ENCODE data around the gene SOX4.

The SOX4 gene

DNA sequence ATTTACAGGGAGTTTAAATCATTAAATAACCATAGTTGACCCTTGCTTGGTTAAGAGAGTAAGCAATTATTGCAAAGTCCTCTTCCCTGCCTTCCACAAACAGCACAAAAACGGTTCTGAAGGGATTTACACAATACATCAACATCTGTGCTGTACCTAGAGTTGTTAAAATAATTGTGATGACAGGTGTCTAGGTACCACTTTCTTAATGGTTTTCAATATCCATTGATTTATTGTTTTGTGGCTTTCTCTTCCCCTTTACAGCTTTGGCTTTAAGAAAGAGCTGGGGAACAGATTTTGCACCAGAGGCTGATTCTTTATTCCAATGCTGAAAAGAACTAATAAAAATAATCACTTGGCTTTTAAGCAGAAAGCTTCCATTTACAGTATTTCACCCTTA is 598 bp upstream of the SOX4 start:
- H3K9me3 ChIP-seq (ENCODE audit: control insufficient read depth, low read length) = no peaks in the 10 kb centered on the region
- H3K4me1 ChIP-seq (ENCODE audit: control insufficient read depth, insufficient read depth, low read length) = no peaks in the 10 kb centered on the region
- H3K27me3 ChIP-seq (ENCODE audit: control insufficient read depth, insufficient read depth, low read length, poor library complexity, severe bottlenecking) = no peaks in the 10 kb centered on the region
- H3K36me3 ChIP-seq (ENCODE audit: control insufficient read depth, insufficient read depth, low read length) = peaks cover 2% of the 10 kb centered on the region
- 13 to 18% methylated on average over 1 of the region's 1 CpG for WGBS, 2 experiments
- H3K4me3 ChIP-seq (ENCODE audit: insufficient read depth, low read depth, low read length) = peak overlapping the region; percentile 88
- no peak overlapping the region for H3K27ac ChIP-seq (ENCODE audit: insufficient read depth, low read depth, low read length, poor library complexity, severe bottlenecking)

DNA sequence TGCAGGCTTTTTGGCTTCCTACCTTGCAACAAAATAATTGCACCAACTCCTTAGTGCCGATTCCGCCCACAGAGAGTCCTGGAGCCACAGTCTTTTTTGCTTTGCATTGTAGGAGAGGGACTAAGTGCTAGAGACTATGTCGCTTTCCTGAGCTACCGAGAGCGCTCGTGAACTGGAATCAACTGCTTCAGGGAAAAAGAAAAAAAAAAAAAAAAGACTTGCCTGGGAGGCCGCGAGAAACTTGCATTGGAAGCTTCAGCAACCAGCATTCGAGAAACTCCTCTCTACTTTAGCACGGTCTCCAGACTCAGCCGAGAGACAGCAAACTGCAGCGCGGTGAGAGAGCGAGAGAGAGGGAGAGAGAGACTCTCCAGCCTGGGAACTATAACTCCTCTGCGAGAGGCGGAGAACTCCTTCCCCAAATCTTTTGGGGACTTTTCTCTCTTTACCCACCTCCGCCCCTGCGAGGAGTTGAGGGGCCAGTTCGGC is 420 bp downstream of the SOX4 start:
- no peaks in the 10 kb centered on the region for H3K9me3 ChIP-seq (ENCODE audit: control insufficient read depth, low read length)
- H3K27me3 ChIP-seq (ENCODE audit: control insufficient read depth, insufficient read depth, low read length, poor library complexity, severe bottlenecking) = no peaks in the 10 kb centered on the region
- 0 to 1% methylated on average over 19 of the region's 19 CpGs for WGBS, 2 experiments
- H3K27ac ChIP-seq (ENCODE audit: insufficient read depth, low read depth, low read length, poor library complexity, severe bottlenecking) = peak overlapping the region; percentile 87
- peaks cover 7% of the 10 kb centered on the region for H3K4me1 ChIP-seq (ENCODE audit: control insufficient read depth, insufficient read depth, low read length)
- peaks cover 4% of the 10 kb centered on the region for H3K36me3 ChIP-seq (ENCODE audit: control insufficient read depth, insufficient read depth, low read length)
- peak overlapping the region; percentile 88 for H3K4me3 ChIP-seq (ENCODE audit: insufficient read depth, low read depth, low read length)

DNA sequence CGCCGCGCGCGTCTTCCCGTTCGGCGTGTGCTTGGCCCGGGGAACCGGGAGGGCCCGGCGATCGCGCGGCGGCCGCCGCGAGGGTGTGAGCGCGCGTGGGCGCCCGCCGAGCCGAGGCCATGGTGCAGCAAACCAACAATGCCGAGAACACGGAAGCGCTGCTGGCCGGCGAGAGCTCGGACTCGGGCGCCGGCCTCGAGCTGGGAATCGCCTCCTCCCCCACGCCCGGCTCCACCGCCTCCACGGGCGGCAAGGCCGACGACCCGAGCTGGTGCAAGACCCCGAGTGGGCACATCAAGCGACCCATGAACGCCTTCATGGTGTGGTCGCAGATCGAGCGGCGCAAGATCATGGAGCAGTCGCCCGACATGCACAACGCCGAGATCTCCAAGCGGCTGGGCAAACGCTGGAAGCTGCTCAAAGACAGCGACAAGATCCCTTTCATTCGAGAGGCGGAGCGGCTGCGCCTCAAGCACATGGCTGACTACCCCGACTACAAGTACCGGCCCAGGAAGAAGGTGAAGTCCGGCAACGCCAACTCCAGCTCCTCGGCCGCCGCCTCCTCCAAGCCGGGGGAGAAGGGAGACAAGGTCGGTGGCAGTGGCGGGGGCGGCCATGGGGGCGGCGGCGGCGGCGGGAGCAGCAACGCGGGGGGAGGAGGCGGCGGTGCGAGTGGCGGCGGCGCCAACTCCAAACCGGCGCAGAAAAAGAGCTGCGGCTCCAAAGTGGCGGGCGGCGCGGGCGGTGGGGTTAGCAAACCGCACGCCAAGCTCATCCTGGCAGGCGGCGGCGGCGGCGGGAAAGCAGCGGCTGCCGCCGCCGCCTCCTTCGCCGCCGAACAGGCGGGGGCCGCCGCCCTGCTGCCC is 1.1 kb downstream of the SOX4 start:
- peaks cover 4% of the 10 kb centered on the region for H3K36me3 ChIP-seq (ENCODE audit: control insufficient read depth, insufficient read depth, low read length)
- H3K27me3 ChIP-seq (ENCODE audit: control insufficient read depth, insufficient read depth, low read length, poor library complexity, severe bottlenecking) = no peaks in the 10 kb centered on the region

DNA sequence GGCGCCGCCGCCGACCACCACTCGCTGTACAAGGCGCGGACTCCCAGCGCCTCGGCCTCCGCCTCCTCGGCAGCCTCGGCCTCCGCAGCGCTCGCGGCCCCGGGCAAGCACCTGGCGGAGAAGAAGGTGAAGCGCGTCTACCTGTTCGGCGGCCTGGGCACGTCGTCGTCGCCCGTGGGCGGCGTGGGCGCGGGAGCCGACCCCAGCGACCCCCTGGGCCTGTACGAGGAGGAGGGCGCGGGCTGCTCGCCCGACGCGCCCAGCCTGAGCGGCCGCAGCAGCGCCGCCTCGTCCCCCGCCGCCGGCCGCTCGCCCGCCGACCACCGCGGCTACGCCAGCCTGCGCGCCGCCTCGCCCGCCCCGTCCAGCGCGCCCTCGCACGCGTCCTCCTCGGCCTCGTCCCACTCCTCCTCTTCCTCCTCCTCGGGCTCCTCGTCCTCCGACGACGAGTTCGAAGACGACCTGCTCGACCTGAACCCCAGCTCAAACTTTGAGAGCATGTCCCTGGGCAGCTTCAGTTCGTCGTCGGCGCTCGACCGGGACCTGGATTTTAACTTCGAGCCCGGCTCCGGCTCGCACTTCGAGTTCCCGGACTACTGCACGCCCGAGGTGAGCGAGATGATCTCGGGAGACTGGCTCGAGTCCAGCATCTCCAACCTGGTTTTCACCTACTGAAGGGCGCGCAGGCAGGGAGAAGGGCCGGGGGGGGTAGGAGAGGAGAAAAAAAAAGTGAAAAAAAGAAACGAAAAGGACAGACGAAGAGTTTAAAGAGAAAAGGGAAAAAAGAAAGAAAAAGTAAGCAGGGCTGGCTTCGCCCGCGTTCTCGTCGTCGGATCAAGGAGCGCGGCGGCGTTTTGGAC is 2.0 kb downstream of the SOX4 start:
- Histone ChIP-seq H3K9me3 (ENCODE audit: control insufficient read depth, low read length) (no peaks in the 10 kb centered on the region), H3K27me3 (ENCODE audit: control insufficient read depth, insufficient read depth, low read length, poor library complexity, severe bottlenecking) (no peaks in the 10 kb centered on the region), H3K4me3 (ENCODE audit: insufficient read depth, low read depth, low read length) (peak overlapping the region; percentile 88), H3K36me3 (ENCODE audit: control insufficient read depth, insufficient read depth, low read length) (peaks cover 4% of the 10 kb centered on the region), H3K27ac (ENCODE audit: insufficient read depth, low read depth, low read length, poor library complexity, severe bottlenecking) (no peak overlapping the region), H3K4me1 (ENCODE audit: control insufficient read depth, insufficient read depth, low read length) (peaks cover 8% of the 10 kb centered on the region)
- WGBS, 2 experiments = 0% methylated on average over 108 of the region's 108 CpGs

More for the DNA sequence above, 1.1 kb downstream of the SOX4 start:
- Histone ChIP-seq H3K9me3 (ENCODE audit: control insufficient read depth, low read length) (no peaks in the 10 kb centered on the region), H3K27ac (ENCODE audit: insufficient read depth, low read depth, low read length, poor library complexity, severe bottlenecking) (peak overlapping the region; percentile 87), H3K4me3 (ENCODE audit: insufficient read depth, low read depth, low read length) (peak overlapping the region; percentile 88), H3K4me1 (ENCODE audit: control insufficient read depth, insufficient read depth, low read length) (peaks cover 8% of the 10 kb centered on the region)
- WGBS, 2 experiments = 0% methylated on average over 112 of the region's 112 CpGs

DNA sequence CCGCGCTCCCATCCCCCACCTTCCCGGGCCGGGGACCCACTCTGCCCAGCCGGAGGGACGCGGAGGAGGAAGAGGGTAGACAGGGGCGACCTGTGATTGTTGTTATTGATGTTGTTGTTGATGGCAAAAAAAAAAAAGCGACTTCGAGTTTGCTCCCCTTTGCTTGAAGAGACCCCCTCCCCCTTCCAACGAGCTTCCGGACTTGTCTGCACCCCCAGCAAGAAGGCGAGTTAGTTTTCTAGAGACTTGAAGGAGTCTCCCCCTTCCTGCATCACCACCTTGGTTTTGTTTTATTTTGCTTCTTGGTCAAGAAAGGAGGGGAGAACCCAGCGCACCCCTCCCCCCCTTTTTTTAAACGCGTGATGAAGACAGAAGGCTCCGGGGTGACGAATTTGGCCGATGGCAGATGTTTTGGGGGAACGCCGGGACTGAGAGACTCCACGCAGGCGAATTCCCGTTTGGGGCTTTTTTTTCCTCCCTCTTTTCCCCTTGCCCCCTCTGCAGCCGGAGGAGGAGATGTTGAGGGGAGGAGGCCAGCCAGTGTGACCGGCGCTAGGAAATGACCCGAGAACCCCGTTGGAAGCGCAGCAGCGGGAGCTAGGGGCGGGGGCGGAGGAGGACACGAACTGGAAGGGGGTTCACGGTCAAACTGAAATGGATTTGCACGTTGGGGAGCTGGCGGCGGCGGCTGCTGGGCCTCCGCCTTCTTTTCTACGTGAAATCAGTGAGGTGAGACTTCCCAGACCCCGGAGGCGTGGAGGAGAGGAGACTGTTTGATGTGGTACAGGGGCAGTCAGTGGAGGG is 2.8 kb downstream of the SOX4 start:
- peaks cover 8% of the 10 kb centered on the region for H3K4me1 ChIP-seq (ENCODE audit: control insufficient read depth, insufficient read depth, low read length)
- peaks cover 4% of the 10 kb centered on the region for H3K36me3 ChIP-seq (ENCODE audit: control insufficient read depth, insufficient read depth, low read length)
- H3K27me3 ChIP-seq (ENCODE audit: control insufficient read depth, insufficient read depth, low read length, poor library complexity, severe bottlenecking) = no peaks in the 10 kb centered on the region
- no peak overlapping the region for H3K27ac ChIP-seq (ENCODE audit: insufficient read depth, low read depth, low read length, poor library complexity, severe bottlenecking)
- WGBS, 2 experiments = 0% methylated on average over 37 to 43 of the region's 43 CpGs
- no peaks in the 10 kb centered on the region for H3K9me3 ChIP-seq (ENCODE audit: control insufficient read depth, low read length)
- H3K4me3 ChIP-seq (ENCODE audit: insufficient read depth, low read depth, low read length) = peak overlapping the region; percentile 88

DNA sequence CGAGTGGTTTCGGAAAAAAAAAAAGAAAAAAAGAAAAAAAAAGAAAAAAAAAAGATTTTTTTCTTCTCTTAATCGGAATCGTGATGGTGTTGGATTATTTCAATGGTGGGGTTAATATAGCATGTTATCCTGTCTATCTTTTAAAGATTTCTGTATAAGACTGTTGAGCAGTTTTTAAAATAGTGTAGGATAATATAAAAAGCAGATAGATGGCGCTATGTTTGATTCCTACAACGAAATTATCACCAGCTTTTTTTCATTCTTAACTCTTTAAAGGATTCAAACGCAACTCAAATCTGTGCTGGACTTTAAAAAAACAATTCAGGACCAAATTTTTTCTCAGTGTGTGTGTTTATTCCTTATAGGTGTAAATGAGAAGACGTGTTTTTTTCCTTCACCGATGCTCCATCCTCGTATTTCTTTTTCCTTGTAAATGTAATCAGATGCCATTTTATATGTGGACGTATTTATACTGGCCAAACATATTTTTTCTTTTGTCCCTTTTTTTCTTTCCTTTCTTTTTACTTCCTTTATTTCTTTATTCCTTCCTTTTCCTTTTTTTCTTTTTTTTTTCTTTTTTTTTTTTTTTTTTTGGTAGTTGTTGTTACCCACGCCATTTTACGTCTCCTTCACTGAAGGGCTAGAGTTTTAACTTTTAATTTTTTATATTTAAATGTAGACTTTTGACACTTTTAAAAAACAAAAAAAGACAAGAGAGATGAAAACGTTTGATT is 3.6 kb downstream of the SOX4 start:
- Histone ChIP-seq H3K4me1 (ENCODE audit: control insufficient read depth, insufficient read depth, low read length) (peaks cover 8% of the 10 kb centered on the region), H3K27ac (ENCODE audit: insufficient read depth, low read depth, low read length, poor library complexity, severe bottlenecking) (no peak overlapping the region), H3K9me3 (ENCODE audit: control insufficient read depth, low read length) (no peaks in the 10 kb centered on the region), H3K36me3 (ENCODE audit: control insufficient read depth, insufficient read depth, low read length) (peaks cover 4% of the 10 kb centered on the region), H3K27me3 (ENCODE audit: control insufficient read depth, insufficient read depth, low read length, poor library complexity, severe bottlenecking) (no peaks in the 10 kb centered on the region), H3K4me3 (ENCODE audit: insufficient read depth, low read depth, low read length) (peak overlapping the region; percentile 88)
- WGBS, 2 experiments = 0% methylated on average over 8 to 12 of the region's 14 CpGs

DNA sequence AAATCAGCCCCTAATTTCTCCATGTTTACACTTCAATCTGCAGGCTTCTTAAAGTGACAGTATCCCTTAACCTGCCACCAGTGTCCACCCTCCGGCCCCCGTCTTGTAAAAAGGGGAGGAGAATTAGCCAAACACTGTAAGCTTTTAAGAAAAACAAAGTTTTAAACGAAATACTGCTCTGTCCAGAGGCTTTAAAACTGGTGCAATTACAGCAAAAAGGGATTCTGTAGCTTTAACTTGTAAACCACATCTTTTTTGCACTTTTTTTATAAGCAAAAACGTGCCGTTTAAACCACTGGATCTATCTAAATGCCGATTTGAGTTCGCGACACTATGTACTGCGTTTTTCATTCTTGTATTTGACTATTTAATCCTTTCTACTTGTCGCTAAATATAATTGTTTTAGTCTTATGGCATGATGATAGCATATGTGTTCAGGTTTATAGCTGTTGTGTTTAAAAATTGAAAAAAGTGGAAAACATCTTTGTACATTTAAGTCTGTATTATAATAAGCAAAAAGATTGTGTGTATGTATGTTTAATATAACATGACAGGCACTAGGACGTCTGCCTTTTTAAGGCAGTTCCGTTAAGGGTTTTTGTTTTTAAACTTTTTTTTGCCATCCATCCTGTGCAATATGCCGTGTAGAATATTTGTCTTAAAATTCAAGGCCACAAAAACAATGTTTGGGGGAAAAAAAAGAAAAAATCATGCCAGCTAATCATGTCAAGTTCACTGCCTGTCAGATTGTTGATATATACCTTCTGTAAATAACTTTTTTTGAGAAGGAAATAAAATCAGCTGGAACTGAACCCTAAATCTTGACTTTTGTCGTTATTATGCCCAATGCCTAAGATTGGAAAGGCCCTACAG is 4.5 kb downstream of the SOX4 start:
- Histone ChIP-seq H3K4me1 (ENCODE audit: control insufficient read depth, insufficient read depth, low read length) (peaks cover 8% of the 10 kb centered on the region), H3K9me3 (ENCODE audit: control insufficient read depth, low read length) (no peaks in the 10 kb centered on the region), H3K27ac (ENCODE audit: insufficient read depth, low read depth, low read length, poor library complexity, severe bottlenecking) (no peak overlapping the region), H3K4me3 (ENCODE audit: insufficient read depth, low read depth, low read length) (peak overlapping the region; percentile 88), H3K27me3 (ENCODE audit: control insufficient read depth, insufficient read depth, low read length, poor library complexity, severe bottlenecking) (no peaks in the 10 kb centered on the region), H3K36me3 (ENCODE audit: control insufficient read depth, insufficient read depth, low read length) (peaks cover 4% of the 10 kb centered on the region)
- WGBS, 2 experiments = 13 to 18% methylated on average over 13 to 14 of the region's 14 CpGs

DNA sequence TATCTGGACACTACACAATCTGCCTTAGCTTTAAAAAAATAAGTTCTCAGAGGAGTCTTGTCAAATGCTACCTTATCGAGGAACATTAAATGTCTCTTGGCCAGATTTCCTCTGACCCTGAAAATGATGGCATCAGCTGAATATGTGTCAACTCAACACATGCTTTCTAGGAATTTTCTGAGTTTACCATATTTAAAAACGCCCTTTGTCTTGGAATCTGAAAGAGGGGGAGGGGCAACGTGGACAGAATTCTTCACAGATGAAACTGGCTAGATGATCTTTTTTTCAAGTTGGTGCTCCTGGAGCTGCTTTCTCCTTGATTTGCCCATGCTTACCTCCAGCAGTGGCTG is 5.1 kb downstream of the SOX4 start:
- no peaks in the 10 kb centered on the region for H3K9me3 ChIP-seq (ENCODE audit: control insufficient read depth, low read length)
- H3K27me3 ChIP-seq (ENCODE audit: control insufficient read depth, insufficient read depth, low read length, poor library complexity, severe bottlenecking) = no peaks in the 10 kb centered on the region
- peak overlapping the region; percentile 88 for H3K4me3 ChIP-seq (ENCODE audit: insufficient read depth, low read depth, low read length)
- WGBS, 2 experiments = 28 to 29% methylated on average over 3 of the region's 3 CpGs
- H3K36me3 ChIP-seq (ENCODE audit: control insufficient read depth, insufficient read depth, low read length) = peaks cover 4% of the 10 kb centered on the region
- peaks cover 8% of the 10 kb centered on the region for H3K4me1 ChIP-seq (ENCODE audit: control insufficient read depth, insufficient read depth, low read length)
- no peak overlapping the region for H3K27ac ChIP-seq (ENCODE audit: insufficient read depth, low read depth, low read length, poor library complexity, severe bottlenecking)

All from ectodermal cell (in vitro differentiated cells).